Activated T-helper 17 cell treated with anti-CD3 and anti-CD28 coated beads, Interleukin-2, amount 50 U/mL, for 72 hours (primary cell): ENCODE results near the gene GGT5. TPM values are rescaled to one million over a fixed set of nuclear protein-coding genes. Genes with fewer than 3 reads are reported as not detected.
A peak's percentile ranks its signal among the peaks of the same experiment; 100 is the strongest.
"Not testable (repeated sequence)": the region's sequence is repeated elsewhere in the genome, so short reads cannot be mapped to it uniquely, and the experiment has no call there.

Experiments used
- ATAC-seq: fragments of 150-1000 bp; cut with Tn5 transposase; replicated peaks from 2 replicates; pipeline ENCODE4 v1.10.0; 2021; ENCODE audit warnings: mild to moderate bottlenecking, moderate library complexity
- H3K27ac Mint-ChIP-seq: one replicate; pipeline ENCODE4 v1.8.0; 2022; ENCODE audit warnings: mixed read lengths
- H3K27me3 Mint-ChIP-seq: one replicate; pipeline ENCODE4 v1.8.0; 2022; ENCODE audit warnings: mixed read lengths
- H3K36me3 Mint-ChIP-seq: one replicate; pipeline ENCODE4 v1.8.0; 2022; ENCODE audit warnings: low read depth, mild to moderate bottlenecking, mixed read lengths
- H3K4me1 Mint-ChIP-seq: one replicate; pipeline ENCODE4 v1.8.0; 2022; ENCODE audit warnings: mixed read lengths
- H3K4me3 Mint-ChIP-seq: one replicate; pipeline ENCODE4 v1.8.0; 2022; ENCODE audit warnings: mild to moderate bottlenecking, mixed read lengths
- H3K9me3 Mint-ChIP-seq: one replicate; pipeline ENCODE4 v1.8.0; 2022; ENCODE audit warnings: mixed read lengths
- total RNA-seq, 2 donors: library from RNA; stranded (reverse); gene quantifications; one replicate each; pipeline ENCODE4 v1.2.3, GENCODE V29; 2022

Gene GGT5
- total RNA-seq, 2 donors from 2014 or later = 0.19 TPM; not detected in 1

- Mint-ChIP-seq H3K36me3 (no peaks in the 10 kb centered on the region), H3K4me3 (no peak overlapping the region), H3K27ac (no peak overlapping the region), H3K4me1 (peaks cover 18% of the 10 kb centered on the region), H3K9me3 (no peaks in the 10 kb centered on the region), H3K27me3 (no peaks in the 10 kb centered on the region)
- ATAC-seq = no peak
These were observed 2.2 kb upstream of the GGT5 start for GRCh38 chr22:24247011-24247507.

- H3K27me3 Mint-ChIP-seq, H3K4me3 Mint-ChIP-seq, H3K27ac Mint-ChIP-seq, H3K9me3 Mint-ChIP-seq, H3K36me3 Mint-ChIP-seq, ATAC-seq: not testable (repeated sequence)
- H3K4me1 Mint-ChIP-seq = peaks cover 18% of the 10 kb centered on the region
These were observed 991 bp upstream of the GGT5 start for GRCh38 chr22:24245584-24246561.

GRCh38 chr22:24244144-24244787 is 616 bp downstream of the GGT5 start:
- Mint-ChIP-seq H3K36me3 (no peaks in the 10 kb centered on the region), H3K27ac (peak overlapping the region; percentile 17), H3K4me3 (no peak overlapping the region), H3K9me3 (no peaks in the 10 kb centered on the region), H3K4me1 (peaks cover 22% of the 10 kb centered on the region), H3K27me3 (no peaks in the 10 kb centered on the region)
- no peak for ATAC-seq

- not testable (repeated sequence) for H3K27me3 Mint-ChIP-seq, H3K36me3 Mint-ChIP-seq, ATAC-seq, H3K9me3 Mint-ChIP-seq
- Mint-ChIP-seq H3K4me3 (peak overlapping the region; percentile 71), H3K4me1 (peaks cover 22% of the 10 kb centered on the region), H3K27ac (peak overlapping the region; percentile 73)
These were observed 1.5 kb downstream of the GGT5 start for GRCh38 chr22:24243417-24243816.

GRCh38 chr22:24240985-24241692 is 3.7 kb downstream of the GGT5 start:
- ATAC-seq, H3K4me3 Mint-ChIP-seq, H3K27ac Mint-ChIP-seq, H3K27me3 Mint-ChIP-seq, H3K9me3 Mint-ChIP-seq, H3K36me3 Mint-ChIP-seq: not testable (repeated sequence)
- peaks cover 22% of the 10 kb centered on the region for H3K4me1 Mint-ChIP-seq

GRCh38 chr22:24240381-24240780 is 4.5 kb downstream of the GGT5 start:
- Mint-ChIP-seq H3K9me3 (no peaks in the 10 kb centered on the region), H3K27ac (no peak overlapping the region), H3K4me3 (no peak overlapping the region), H3K36me3 (no peaks in the 10 kb centered on the region), H3K27me3 (no peaks in the 10 kb centered on the region), H3K4me1 (peaks cover 22% of the 10 kb centered on the region)
- ATAC-seq = no peak

GRCh38 chr22:24238101-24238694 is 6.7 kb downstream of the GGT5 start:
- H3K9me3 Mint-ChIP-seq, ATAC-seq, H3K4me3 Mint-ChIP-seq, H3K36me3 Mint-ChIP-seq, H3K27me3 Mint-ChIP-seq, H3K27ac Mint-ChIP-seq: not testable (repeated sequence)
- peaks cover 15% of the 10 kb centered on the region for H3K4me1 Mint-ChIP-seq

GRCh38 chr22:24236656-24237055 is 8.2 kb downstream of the GGT5 start:
- H3K36me3 Mint-ChIP-seq = no peaks in the 10 kb centered on the region
- ATAC-seq = no peak
- no peaks in the 10 kb centered on the region for H3K27me3 Mint-ChIP-seq
- no peak overlapping the region for H3K27ac Mint-ChIP-seq
- peaks cover 4% of the 10 kb centered on the region for H3K4me1 Mint-ChIP-seq
- no peak overlapping the region for H3K4me3 Mint-ChIP-seq
- H3K9me3 Mint-ChIP-seq = no peaks in the 10 kb centered on the region

- H3K36me3 Mint-ChIP-seq = no peaks in the 10 kb centered on the region
- no peak for ATAC-seq
- no peaks in the 10 kb centered on the region for H3K27me3 Mint-ChIP-seq
- no peaks in the 10 kb centered on the region for H3K4me1 Mint-ChIP-seq
- H3K4me3 Mint-ChIP-seq = no peak overlapping the region
- H3K9me3 Mint-ChIP-seq = no peaks in the 10 kb centered on the region
- no peak overlapping the region for H3K27ac Mint-ChIP-seq
These were observed 9.6 kb downstream of the GGT5 start for GRCh38 chr22:24235315-24235714.

GRCh38 chr22:24233816-24234215 is 11.1 kb downstream of the GGT5 start:
- H3K9me3 Mint-ChIP-seq = no peaks in the 10 kb centered on the region
- no peak overlapping the region for H3K27ac Mint-ChIP-seq
- ATAC-seq = no peak
- no peaks in the 10 kb centered on the region for H3K4me1 Mint-ChIP-seq
- no peaks in the 10 kb centered on the region for H3K27me3 Mint-ChIP-seq
- no peaks in the 10 kb centered on the region for H3K36me3 Mint-ChIP-seq
- H3K4me3 Mint-ChIP-seq = no peak overlapping the region

GRCh38 chr22:24233235-24233634 is 11.6 kb downstream of the GGT5 start:
- no peaks in the 10 kb centered on the region for H3K9me3 Mint-ChIP-seq
- H3K4me3 Mint-ChIP-seq = no peak overlapping the region
- no peak overlapping the region for H3K27ac Mint-ChIP-seq
- H3K27me3 Mint-ChIP-seq = no peaks in the 10 kb centered on the region
- no peaks in the 10 kb centered on the region for H3K36me3 Mint-ChIP-seq
- no peaks in the 10 kb centered on the region for H3K4me1 Mint-ChIP-seq
- ATAC-seq = no peak

GRCh38 chr22:24232725-24233124 is 12.2 kb downstream of the GGT5 start:
- Mint-ChIP-seq H3K9me3 (no peaks in the 10 kb centered on the region), H3K27me3 (no peaks in the 10 kb centered on the region), H3K36me3 (no peaks in the 10 kb centered on the region), H3K4me1 (no peaks in the 10 kb centered on the region), H3K27ac (no peak overlapping the region), H3K4me3 (no peak overlapping the region)
- no peak for ATAC-seq

- Mint-ChIP-seq H3K4me1 (no peaks in the 10 kb centered on the region), H3K9me3 (no peaks in the 10 kb centered on the region), H3K27me3 (no peaks in the 10 kb centered on the region), H3K27ac (no peak overlapping the region), H3K4me3 (no peak overlapping the region), H3K36me3 (no peaks in the 10 kb centered on the region)
- no peak for ATAC-seq
These were observed 12.8 kb downstream of the GGT5 start for GRCh38 chr22:24232124-24232523.

- Mint-ChIP-seq H3K4me1 (no peaks in the 10 kb centered on the region), H3K36me3 (no peaks in the 10 kb centered on the region), H3K9me3 (no peaks in the 10 kb centered on the region), H3K27me3 (no peaks in the 10 kb centered on the region), H3K27ac (no peak overlapping the region), H3K4me3 (no peak overlapping the region)
- no peak for ATAC-seq
These were observed 13.2 kb downstream of the GGT5 start for GRCh38 chr22:24231706-24232105.
